PC-9 (cell line): ENCODE measurements around the gene PARP3.

Experiments
- EZH2 ChIP-seq: fragments of 200-600 bp; sonication (generic); IDR thresholded peaks from 2 replicates; pipeline ENCODE4 v1.8.0; 2017; ENCODE audit warnings: antibody characterized with exemption, low read depth
- TF ChIP-seq, protein P1 (sequence below): fragments of 200-600 bp; sonication (generic); conservative IDR thresholded peaks from 2 replicates; pipeline ENCODE4 v1.6.1; 2017; ENCODE audit warnings: mixed run types, antibody characterized with exemption, mild to moderate bottlenecking, moderate library complexity

DNA sequence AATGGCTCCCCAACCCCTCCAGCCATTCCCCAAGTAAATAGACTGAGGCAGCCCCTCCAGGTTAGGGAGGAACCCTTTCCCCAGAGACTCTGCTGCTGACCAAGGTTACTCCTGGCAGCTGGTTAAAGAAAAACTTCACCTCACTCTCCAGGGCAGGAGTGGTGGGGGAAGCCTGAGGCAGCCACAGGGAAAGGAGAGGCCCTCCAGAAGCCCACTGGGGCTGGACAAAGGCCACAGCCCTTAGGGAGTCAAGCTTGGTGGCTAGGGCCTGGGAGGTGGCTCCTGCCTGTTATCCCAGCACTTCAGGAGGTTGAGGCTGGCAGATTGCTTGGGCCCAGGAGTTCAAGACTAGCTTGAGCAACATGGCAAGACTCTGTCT is 42.1 kb downstream of the PARP3 start:
- TF ChIP-seq, protein P1, sequence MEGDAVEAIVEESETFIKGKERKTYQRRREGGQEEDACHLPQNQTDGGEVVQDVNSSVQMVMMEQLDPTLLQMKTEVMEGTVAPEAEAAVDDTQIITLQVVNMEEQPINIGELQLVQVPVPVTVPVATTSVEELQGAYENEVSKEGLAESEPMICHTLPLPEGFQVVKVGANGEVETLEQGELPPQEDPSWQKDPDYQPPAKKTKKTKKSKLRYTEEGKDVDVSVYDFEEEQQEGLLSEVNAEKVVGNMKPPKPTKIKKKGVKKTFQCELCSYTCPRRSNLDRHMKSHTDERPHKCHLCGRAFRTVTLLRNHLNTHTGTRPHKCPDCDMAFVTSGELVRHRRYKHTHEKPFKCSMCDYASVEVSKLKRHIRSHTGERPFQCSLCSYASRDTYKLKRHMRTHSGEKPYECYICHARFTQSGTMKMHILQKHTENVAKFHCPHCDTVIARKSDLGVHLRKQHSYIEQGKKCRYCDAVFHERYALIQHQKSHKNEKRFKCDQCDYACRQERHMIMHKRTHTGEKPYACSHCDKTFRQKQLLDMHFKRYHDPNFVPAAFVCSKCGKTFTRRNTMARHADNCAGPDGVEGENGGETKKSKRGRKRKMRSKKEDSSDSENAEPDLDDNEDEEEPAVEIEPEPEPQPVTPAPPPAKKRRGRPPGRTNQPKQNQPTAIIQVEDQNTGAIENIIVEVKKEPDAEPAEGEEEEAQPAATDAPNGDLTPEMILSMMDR = no peak
- TF ChIP-seq EZH2 = no peak
